Measurements from ENCODE around the gene RPS10. TPM values are rescaled to one million over a fixed set of nuclear protein-coding genes. Genes with fewer than 3 reads are reported as not detected.
"Not testable (repeated sequence)": the region's sequence is repeated elsewhere in the genome, so short reads cannot be mapped to it uniquely, and the experiment has no call there.

The RPS10 gene
- total RNA-seq, 1 donor from 2014 or later, result 1,689 TPM

GRCh38 chr6:34436803-34437643 is 11.2 kb upstream of the RPS10 start:
- H3K36me3 Mint-ChIP-seq (ENCODE audit: low read depth), result no peaks in the 10 kb centered on the region
- H3K27me3 Mint-ChIP-seq, result peaks cover 3% of the 10 kb centered on the region
- H3K4me3 Mint-ChIP-seq, result no peak overlapping the region
- no peaks in the 10 kb centered on the region for H3K4me1 Mint-ChIP-seq
- intact Hi-C loops (cut with micrococcal nuclease), result no loop called here
- no peak for DNase-seq
- no peak overlapping the region for H3K27ac Mint-ChIP-seq
- H3K9me3 Mint-ChIP-seq, result no peaks in the 10 kb centered on the region

- Mint-ChIP-seq H3K36me3 (ENCODE audit: low read depth) (no peaks in the 10 kb centered on the region), H3K27ac (no peak overlapping the region), H3K9me3 (no peaks in the 10 kb centered on the region), H3K27me3 (peaks cover 3% of the 10 kb centered on the region), H3K4me3 (no peak overlapping the region), H3K4me1 (no peaks in the 10 kb centered on the region)
- intact Hi-C loops (cut with micrococcal nuclease), result no loop called here
- DNase-seq, result no peak
Measured at GRCh38 chr6:34435916-34436315, 10.0 kb upstream of the RPS10 start.

GRCh38 chr6:34425132-34425497 is 754 bp downstream of the RPS10 start:
- Mint-ChIP-seq H3K4me1 (peaks cover 17% of the 10 kb centered on the region), H3K9me3 (no peaks in the 10 kb centered on the region), H3K27ac (peak overlapping the region; percentile 99), H3K27me3 (peaks cover 5% of the 10 kb centered on the region), H3K4me3 (peak overlapping the region; percentile 99), H3K36me3 (ENCODE audit: low read depth) (peaks cover 54% of the 10 kb centered on the region)
- no peak for DNase-seq
- intact Hi-C loops (cut with micrococcal nuclease), result no loop called here

- peaks cover 60% of the 10 kb centered on the region for H3K36me3 Mint-ChIP-seq (ENCODE audit: low read depth)
Measured at GRCh38 chr6:34424200-34425131, 1.4 kb downstream of the RPS10 start.

GRCh38 chr6:34423254-34423653 is 2.6 kb downstream of the RPS10 start:
- H3K9me3 Mint-ChIP-seq, result no peaks in the 10 kb centered on the region
- peak overlapping the region; percentile 99 for H3K4me3 Mint-ChIP-seq
- peaks cover 21% of the 10 kb centered on the region for H3K4me1 Mint-ChIP-seq
- DNase-seq, result no peak
- H3K36me3 Mint-ChIP-seq (ENCODE audit: low read depth), result peaks cover 68% of the 10 kb centered on the region
- intact Hi-C loops (cut with micrococcal nuclease), result no loop called here
- H3K27me3 Mint-ChIP-seq, result no peaks in the 10 kb centered on the region
- peak overlapping the region; percentile 34 for H3K27ac Mint-ChIP-seq

More at GRCh38 chr6:34424200-34425131, 1.4 kb downstream of the RPS10 start:
- H3K27me3 Mint-ChIP-seq, result peaks cover 5% of the 10 kb centered on the region
- H3K9me3 Mint-ChIP-seq, result no peaks in the 10 kb centered on the region
- H3K4me1 Mint-ChIP-seq, result peaks cover 17% of the 10 kb centered on the region
- peak overlapping the region; percentile 99 for H3K4me3 Mint-ChIP-seq
- no peak for DNase-seq
- H3K27ac Mint-ChIP-seq, result peak overlapping the region; percentile 99
- intact Hi-C loops (cut with micrococcal nuclease), result no loop called here

- Mint-ChIP-seq H3K4me1 (peaks cover 24% of the 10 kb centered on the region), H3K9me3 (no peaks in the 10 kb centered on the region), H3K36me3 (ENCODE audit: low read depth) (peaks cover 73% of the 10 kb centered on the region), H3K27ac (peak overlapping the region; percentile 1), H3K27me3 (no peaks in the 10 kb centered on the region), H3K4me3 (no peak overlapping the region)
- intact Hi-C loops (cut with micrococcal nuclease), result no loop called here
- DNase-seq, result no peak
Measured at GRCh38 chr6:34418367-34418766, 7.5 kb downstream of the RPS10 start.

- Mint-ChIP-seq H3K9me3 (no peaks in the 10 kb centered on the region), H3K27ac (peak overlapping the region; percentile 1), H3K4me1 (peaks cover 19% of the 10 kb centered on the region), H3K36me3 (ENCODE audit: low read depth) (peaks cover 67% of the 10 kb centered on the region), H3K4me3 (no peak overlapping the region), H3K27me3 (no peaks in the 10 kb centered on the region)
- intact Hi-C loops (cut with micrococcal nuclease), result no loop called here
- DNase-seq, result no peak
Measured at GRCh38 chr6:34416877-34417371, 8.9 kb downstream of the RPS10 start.

- H3K36me3 Mint-ChIP-seq (ENCODE audit: low read depth), result peaks cover 59% of the 10 kb centered on the region
Measured at GRCh38 chr6:34414999-34415858, 10.6 kb downstream of the RPS10 start.

GRCh38 chr6:34412643-34413214 is 13.1 kb downstream of the RPS10 start:
- intact Hi-C loops (cut with micrococcal nuclease), result no loop called here
- H3K4me3 Mint-ChIP-seq, result no peak overlapping the region
- no peak overlapping the region for H3K27ac Mint-ChIP-seq

More at GRCh38 chr6:34414999-34415858, 10.6 kb downstream of the RPS10 start:
- intact Hi-C loops (cut with micrococcal nuclease), result loop anchor here (1.0 to 2.0 kb wide), 3 partner anchors 166 to 250 kb away; partner anchors contain the start of gene SMIM29
- H3K4me1 Mint-ChIP-seq, result peaks cover 15% of the 10 kb centered on the region
- peak overlapping the region; percentile 34 for H3K27ac Mint-ChIP-seq
- H3K4me3 Mint-ChIP-seq, result no peak overlapping the region
- no peaks in the 10 kb centered on the region for H3K9me3 Mint-ChIP-seq
- peak; percentile 83 for DNase-seq
- H3K27me3 Mint-ChIP-seq, result no peaks in the 10 kb centered on the region

GRCh38 chr6:34412016-34412415 is 13.9 kb downstream of the RPS10 start:
- H3K9me3 Mint-ChIP-seq, result no peaks in the 10 kb centered on the region
- H3K4me1 Mint-ChIP-seq, result peaks cover 5% of the 10 kb centered on the region
- no peaks in the 10 kb centered on the region for H3K27me3 Mint-ChIP-seq
- no peak overlapping the region for H3K27ac Mint-ChIP-seq
- peaks cover 33% of the 10 kb centered on the region for H3K36me3 Mint-ChIP-seq (ENCODE audit: low read depth)
- DNase-seq, result no peak
- no peak overlapping the region for H3K4me3 Mint-ChIP-seq
- intact Hi-C loops (cut with micrococcal nuclease), result no loop called here

More at GRCh38 chr6:34412643-34413214, 13.1 kb downstream of the RPS10 start:
- peaks cover 40% of the 10 kb centered on the region for H3K36me3 Mint-ChIP-seq (ENCODE audit: low read depth)
- H3K4me1 Mint-ChIP-seq, result peaks cover 8% of the 10 kb centered on the region
- H3K9me3 Mint-ChIP-seq, result no peaks in the 10 kb centered on the region
- H3K27me3 Mint-ChIP-seq, result no peaks in the 10 kb centered on the region
- no peak for DNase-seq

- intact Hi-C loops (cut with micrococcal nuclease); H3K27me3 Mint-ChIP-seq: not testable (repeated sequence)
Measured at GRCh38 chr6:34407915-34408314, 18.0 kb downstream of the RPS10 start.

GRCh38 chr6:34396518-34396917 is 29.4 kb downstream of the RPS10 start:
- Mint-ChIP-seq H3K27ac (no peak overlapping the region), H3K36me3 (ENCODE audit: low read depth) (no peaks in the 10 kb centered on the region), H3K27me3 (no peaks in the 10 kb centered on the region), H3K4me3 (no peak overlapping the region), H3K4me1 (peaks cover 9% of the 10 kb centered on the region), H3K9me3 (peaks cover 3% of the 10 kb centered on the region)
- no peak for DNase-seq
- intact Hi-C loops (cut with micrococcal nuclease), result no loop called here

More at GRCh38 chr6:34407915-34408314, 18.0 kb downstream of the RPS10 start:
- H3K36me3 Mint-ChIP-seq (ENCODE audit: low read depth), result peaks cover 14% of the 10 kb centered on the region
- not testable (repeated sequence) for H3K9me3 Mint-ChIP-seq, H3K4me3 Mint-ChIP-seq, H3K27ac Mint-ChIP-seq, H3K4me1 Mint-ChIP-seq, DNase-seq

- intact Hi-C loops (cut with micrococcal nuclease), result loop anchor here (5.0 kb wide), 1 partner anchor 232 kb away; no protein-coding TSS in a partner anchor
- no peaks in the 10 kb centered on the region for H3K27me3 Mint-ChIP-seq
- DNase-seq, result no peak
- peaks cover 9% of the 10 kb centered on the region for H3K4me1 Mint-ChIP-seq
- peaks cover 3% of the 10 kb centered on the region for H3K9me3 Mint-ChIP-seq
- H3K27ac Mint-ChIP-seq, result no peak overlapping the region
- H3K36me3 Mint-ChIP-seq (ENCODE audit: low read depth), result no peaks in the 10 kb centered on the region
- no peak overlapping the region for H3K4me3 Mint-ChIP-seq
Measured at GRCh38 chr6:34393966-34394305, 31.9 kb downstream of the RPS10 start.
